ENCODE measurements around the gene NFIX.

Gene NFIX

DNA sequence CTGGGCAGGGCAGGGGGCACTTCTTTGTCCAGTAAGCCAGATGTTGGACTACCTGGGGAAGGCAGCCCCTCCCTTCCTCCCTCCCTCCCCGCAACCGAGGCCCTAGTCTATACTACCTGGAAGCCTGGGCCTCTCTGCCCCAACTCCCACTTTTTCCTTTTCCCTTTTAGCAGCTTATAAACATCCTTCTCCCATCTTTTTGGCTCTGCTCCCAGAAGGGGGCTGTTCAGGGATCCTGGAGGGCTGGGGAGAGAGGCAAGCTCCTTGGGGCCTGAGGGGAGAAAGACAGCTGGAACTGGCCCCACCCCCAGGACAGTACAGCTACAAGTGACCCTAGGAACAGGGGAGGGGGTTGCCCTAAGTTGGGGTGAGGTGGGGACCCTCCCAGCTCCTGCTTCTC is 62.5 kb downstream of the NFIX start:
- no peak for DNase-seq (ENCODE audit: low read depth)

DNA sequence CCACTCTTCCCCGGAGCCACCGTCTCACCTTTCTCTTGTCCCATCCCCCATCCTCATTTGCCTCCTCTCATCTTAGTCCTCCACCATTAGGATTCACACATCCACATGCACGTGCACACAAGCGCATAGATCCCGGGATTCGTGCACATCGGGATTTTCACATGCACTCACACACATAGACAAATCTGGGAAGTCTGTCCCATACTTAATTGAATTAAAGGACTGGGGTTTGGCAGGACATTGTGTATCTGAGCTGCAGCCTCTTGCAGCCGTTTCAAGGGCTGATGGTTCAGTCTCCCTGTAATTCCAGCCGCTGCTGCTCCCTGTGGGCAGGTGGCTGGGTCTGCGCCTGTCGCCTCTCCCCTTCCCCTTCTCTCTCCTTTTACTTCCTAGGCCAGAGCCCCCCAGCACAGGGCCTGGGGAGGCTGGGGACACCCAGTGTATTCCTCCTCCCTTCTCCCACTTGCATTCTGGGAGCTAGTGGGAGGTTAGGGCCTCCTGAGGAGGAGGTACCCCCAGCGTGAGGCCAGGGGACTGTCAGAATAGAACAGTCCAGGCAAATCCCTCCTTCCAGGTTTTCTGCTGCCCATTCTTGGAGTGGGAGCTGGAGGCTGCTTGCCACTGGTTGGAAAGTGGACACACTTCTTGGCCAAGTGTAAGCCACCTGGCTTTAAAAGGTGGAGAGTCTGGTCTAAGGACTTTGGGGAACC is 63.8 kb downstream of the NFIX start:
- DNase-seq (ENCODE audit: low read depth): no peak

DNA sequence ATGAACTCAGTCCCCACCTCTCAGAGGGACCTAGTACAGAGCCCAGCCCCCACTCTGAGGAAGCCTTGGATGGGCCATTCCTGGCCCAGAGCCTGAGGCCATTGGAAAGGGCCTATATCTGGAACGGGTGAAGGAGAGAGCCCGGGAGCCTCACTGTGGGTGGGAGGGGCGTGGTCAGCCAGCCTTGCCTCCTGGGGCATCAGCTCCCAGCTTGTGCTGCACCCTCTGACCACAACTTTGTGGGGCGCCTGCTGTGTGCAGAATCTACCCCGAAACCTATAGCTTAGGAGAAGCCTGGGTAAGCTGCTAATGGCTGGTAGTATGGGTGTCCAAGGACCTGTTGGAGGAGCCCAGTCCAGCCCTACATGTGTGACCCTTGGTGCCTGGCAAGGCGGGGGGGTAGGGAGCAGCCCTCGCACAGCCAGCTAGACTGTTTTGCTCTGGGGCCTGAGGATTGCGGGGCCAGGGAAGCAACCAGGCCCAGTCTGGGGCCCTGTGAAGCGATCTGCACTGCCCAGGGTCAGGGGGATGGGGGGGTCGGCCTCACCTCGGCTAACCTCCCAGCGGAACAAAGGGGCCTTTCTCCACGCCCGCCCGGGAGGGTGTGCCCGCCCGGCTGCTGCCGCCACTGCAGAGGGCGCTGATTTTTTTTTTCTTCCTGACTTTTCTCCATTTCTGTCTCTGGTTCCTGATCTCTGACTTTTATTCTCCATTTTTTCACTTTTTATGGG is 65.1 kb downstream of the NFIX start:
- no peak for DNase-seq (ENCODE audit: low read depth)

DNA sequence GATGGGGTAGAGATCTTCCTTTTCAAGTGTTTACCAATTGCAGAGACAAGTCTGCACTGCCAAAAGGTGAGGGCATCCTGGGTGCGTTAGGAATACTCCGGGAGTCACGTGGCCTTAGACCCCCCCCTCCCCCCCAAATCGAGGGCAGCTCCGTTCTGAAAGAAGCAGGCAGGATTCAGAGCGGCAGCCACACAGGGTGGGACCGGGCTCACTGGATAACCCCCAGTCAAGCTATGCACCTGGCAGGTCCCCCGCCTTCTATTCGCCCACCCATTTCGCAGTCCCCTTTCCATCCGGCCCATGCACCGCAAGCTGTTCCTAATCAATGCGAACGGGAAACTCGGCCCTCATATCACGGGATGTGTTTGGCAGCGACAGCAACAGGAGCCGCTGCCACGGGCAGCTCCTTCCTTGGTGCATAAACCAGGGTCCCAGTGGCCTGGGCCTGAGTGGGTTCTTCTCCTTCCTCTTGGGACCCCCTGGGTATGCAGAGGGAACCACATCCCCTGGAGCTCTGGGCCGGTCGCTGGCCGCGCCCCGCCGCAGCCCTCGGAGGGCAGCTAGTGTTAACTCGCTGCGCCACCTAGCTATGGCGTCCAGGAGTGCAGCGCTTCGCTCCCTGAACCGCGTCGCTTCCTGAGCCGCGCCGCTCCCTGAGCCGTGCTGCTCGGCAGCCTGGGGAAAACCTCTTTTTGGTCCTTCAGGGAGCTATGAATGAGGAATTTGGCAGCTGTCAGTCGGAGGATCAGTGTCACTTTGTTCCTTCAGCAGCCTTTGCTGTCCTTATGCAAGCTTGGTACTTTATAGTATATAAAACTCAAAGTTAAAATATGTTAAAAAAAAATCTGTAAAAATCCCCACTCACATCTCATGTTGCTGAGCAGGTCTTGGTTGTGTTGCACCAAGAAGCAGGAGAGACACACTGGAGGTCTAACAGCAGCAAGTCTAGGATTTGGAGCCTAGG is 66.0 kb downstream of the NFIX start:
- peak; percentile 64 for DNase-seq (ENCODE audit: low read depth)

DNA sequence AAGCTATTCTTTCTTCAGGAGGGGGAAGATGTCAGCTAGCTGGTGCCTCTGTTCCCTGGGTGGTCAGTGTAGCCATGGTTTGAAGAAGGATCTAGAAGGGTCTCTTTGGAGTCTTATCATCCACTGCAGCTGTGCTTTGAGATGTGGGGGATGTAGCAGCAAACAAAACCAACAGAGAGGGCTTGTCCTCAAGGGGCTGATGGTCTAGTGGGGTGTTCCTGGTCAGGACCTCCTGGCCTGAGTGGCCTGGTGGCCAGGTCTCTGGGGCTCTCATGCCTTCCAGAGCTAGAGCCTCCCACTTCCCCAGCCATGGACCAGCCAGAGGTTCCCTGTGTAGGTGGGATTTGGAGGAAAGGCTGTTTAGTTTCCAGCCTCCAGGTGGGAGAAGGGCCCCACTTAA is 67.0 kb downstream of the NFIX start:
- DNase-seq (ENCODE audit: low read depth): no peak

DNA sequence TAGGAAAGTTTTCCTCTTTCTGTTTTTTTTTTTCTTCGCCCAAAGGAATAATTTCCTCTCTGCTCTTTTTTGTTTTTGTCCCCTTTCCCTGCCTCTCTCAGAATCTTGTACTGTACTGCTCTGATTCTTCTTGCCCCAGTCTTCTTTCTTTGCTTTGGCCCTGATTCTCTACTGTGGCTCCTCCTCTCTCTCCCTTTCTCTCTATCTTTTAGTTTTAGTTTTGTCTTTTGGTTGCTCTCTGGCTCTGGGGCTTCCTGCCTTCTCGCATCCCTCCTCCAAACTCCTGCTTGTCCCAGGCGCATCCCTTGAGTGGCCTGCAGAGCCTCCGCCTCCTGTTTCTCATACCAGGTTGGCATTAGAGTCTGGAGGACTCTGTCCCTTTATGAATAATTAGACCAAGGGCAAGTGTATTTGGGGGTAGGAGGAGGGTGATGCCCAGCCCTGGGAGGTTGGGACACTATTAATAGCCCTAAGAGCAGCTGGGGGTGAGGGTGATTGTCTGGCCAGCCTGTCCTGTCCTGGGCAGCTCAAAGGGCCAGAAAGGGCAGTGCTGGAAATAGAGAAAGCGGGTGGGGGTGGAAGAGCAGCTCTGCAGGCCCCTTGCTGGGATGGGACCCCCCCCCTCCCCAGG is 68.3 kb downstream of the NFIX start:
- DNase-seq (ENCODE audit: low read depth): no peak

DNA sequence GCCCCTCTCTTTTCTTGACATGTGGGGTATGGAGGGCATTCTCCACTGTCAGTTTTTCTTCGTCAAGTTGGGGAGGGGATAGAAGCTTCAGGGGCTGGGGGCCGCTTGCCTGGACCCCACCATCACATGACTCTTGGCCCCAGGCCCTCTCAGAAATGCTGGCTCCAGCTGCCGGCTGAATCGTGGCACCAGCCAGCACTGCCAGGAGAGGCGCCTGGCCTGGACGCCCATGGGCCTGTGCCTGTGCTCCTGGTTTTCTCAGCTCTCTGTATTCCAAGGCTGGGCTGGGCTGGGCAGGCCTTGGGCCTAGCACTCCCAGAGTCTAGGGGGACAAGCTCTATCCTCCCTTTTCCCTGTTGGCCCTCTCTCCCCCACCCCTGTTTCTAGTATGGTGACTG is 68.8 kb downstream of the NFIX start:
- no peak for DNase-seq (ENCODE audit: low read depth)

DNA sequence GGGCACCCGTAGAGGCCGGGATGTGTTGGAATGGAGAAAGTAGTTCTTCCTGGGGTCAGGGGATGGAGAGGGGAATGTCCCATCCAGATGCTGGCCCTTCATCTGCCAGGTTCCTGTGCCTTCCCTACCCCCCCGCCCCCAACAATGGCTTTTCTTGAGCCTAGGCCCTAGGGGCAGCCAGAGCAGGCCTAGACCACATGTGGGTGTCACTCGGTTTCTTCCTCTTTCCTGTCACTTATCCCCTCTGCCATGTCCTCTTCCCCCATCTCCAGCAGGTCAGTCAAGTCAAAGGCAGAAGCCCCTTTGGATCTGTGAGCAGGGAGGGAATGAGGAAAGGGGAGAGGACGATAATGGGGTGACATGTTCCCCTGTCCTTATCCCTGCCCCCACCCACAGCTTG is 71.0 kb downstream of the NFIX start:
- no peak for DNase-seq (ENCODE audit: low read depth)

DNA sequence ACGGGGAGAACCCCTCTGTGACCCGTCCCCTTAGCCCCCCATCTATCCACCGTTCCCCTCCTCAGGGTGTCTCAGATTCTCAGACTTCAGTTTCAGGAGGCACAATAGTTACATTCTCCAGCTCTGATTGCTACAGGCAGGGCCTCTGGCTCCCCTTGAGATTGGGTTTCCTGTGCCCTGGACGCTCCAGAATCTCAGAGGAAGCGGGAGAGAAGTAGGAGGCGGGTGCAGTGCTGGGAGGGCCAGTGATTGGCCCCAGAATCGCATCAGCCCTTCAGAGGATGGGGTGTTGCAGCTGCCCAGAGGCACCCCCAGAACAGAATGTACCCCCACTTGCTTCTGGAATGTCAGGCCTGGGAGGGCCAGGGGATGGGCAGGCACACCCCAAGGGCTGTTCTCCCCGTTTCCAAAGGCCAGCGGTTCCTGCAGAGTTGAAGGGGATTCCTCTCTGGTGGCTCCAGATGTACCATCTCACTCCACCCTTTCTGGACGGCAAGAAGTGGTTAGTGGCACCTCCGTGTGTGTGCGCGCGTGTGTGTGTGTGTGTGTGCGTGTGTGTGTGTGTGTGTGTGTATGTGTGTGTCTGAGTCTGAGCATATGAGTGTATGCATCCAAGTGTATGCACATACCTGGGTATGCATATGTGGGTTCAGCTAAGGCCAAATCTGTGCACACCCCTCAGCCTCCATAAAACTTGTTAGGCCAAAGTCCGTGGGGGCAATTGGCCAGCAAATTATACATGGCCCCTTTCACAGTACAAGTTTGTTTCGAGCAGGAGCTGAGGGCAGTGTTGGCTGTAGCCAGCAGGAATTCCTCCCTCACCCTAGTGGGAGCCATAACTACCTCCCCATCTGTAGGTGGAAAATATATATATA is 71.9 kb downstream of the NFIX start:
- DNase-seq (ENCODE audit: low read depth): no peak

DNA sequence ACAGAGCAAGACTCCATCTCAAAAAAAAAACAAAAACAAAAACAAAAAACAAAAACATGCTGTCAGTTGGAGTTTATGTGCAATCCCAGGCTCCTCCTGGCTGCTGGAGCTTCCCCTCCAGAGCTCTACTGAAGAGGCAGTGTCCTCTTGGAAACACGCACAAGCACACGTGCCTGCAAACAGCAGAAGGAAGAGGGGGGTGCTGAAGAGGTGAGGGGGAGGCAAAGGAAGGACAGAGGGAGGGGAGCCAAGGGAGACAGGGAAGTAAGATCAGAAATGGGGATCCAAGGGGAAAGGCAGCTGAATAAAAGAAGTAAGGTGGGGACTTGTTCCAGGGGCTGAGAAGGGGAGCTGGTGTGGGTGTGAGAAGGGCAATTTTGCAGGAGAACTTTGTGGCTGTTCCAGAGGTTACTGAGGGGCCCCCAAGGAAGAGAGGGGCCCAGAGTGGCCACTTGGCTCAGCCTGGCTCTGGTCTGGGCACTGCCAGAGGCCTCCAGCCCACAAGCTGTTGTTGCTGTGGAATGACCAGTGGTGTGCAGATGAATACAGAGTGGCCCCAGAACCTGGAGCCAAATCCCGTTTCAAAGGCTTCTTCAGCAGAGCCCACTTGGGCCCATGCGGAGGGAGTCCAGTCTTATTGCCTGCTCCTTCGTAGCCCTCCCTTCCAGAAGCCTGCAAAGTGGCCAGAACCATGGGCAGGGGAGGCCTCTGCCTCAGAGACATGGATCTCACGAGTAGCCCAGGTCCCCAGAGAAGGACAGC is 73.0 kb downstream of the NFIX start:
- no peak for DNase-seq (ENCODE audit: low read depth)

DNA sequence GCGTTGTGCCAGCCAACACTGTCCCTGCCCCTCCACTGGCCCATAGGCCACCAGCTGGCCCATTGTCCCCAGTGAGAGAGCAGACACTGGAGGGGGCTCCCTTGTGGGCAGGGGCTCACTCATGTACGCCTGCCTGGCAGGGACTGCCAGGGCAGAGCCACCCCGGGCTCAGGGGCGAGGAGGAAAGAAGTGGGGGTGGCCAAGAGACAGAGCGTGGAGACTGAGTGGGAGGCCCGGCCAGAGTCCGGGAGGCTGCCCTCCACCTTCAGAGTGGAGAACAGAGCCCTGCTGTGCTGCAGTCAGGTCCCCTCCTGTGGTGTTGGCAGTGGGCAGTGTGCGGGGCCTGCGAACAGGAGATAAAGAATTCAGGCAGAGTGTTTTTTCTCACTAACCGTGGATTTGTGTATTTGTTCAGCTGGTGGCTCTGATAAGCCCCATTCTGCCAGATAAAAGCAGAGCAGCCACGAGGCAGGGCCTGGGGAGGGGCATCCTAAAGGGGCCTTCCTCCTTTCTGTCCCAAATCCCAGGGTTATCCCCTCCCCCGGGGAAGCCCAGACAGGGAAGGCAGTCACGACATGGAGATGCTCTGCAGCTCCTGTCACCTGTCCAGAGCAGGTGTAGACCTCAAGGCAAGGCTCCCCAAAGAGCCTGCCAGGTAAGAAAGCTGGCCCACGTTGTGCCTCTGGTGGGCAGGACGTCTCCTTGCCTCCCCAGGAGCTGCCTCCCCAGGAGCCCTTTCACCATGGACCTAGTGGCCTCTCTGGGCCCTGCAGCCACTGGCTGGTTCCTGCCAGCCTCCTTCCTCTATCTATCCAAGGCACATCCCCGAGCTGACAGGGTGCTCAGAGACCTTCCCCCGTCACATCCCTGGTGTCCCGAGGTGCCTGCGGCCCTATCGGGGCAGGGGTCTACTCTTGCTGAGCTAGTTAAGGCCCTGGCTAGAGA is 74.4 kb downstream of the NFIX start:
- DNase-seq (ENCODE audit: low read depth): no peak

DNA sequence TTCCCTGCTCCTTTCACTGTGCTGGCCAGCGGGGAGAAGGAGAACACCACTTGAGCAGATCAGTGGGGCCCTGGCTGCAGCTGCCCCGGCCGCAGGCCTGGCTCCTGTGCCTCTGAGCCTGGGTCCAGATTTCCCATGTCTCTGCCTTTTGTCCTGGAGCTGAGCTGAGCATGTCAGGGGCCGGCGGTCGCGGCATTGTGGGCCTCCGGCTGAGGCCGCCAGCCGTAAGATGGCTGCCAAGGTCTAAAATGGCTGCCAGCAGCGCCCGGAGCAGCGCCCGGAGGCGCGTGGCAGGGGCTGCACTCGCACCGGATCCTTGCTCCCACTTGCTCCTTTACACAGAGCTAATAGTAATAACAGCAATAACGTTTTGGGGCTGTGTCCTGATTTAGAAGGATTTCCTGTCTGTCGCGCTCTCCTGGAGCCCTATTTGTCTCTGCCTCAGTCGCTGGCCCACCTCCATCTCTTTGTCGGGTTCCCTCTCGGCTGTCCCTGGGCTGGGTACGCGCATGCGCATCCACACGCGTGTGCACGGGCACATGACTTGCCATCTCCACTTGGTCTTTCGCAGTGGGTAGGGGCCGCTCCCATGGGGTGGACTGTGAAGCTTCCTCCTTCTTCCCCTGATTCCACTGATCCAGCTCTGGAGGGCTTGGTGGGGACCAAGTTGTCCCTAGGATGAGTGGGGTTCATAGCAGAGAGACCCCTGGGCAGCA is 75.3 kb downstream of the NFIX start:
- no peak for DNase-seq (ENCODE audit: low read depth)

DNA sequence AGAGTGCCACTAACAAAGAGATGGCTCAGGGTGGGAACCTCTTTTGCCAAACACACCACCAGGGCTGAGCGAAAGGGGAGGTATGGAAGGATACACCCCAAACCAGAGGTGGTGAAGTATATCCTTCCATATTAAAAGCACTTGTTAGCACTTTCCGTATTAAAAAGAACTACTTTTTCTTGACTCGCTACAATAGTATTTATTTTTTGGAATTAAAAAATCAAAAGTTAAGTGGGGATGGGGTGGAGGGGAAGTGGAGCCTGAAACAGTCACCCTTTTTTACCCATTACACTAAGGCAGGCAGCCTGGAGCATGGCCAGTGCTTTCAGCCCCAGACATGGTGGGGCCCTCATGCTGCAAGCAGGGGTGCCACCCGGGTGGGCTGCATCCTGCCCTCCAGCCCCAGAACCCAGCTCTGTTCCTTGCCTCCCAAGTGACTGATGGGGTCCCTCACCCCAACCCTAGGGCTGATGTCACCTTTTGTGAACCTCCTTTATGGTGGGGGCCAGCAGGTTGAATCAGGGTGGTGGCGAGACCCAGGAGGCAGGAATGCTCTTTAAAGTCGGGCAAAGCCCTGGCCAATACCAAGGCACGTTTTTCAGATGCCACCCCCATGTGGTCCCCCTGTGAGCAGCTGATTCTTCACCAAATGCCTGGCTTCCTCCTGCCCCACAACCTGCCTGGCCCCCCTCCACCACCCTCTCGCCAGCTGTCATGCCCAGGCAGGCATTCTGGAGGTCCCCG is 76.3 kb downstream of the NFIX start:
- DNase-seq (ENCODE audit: low read depth): no peak

DNA sequence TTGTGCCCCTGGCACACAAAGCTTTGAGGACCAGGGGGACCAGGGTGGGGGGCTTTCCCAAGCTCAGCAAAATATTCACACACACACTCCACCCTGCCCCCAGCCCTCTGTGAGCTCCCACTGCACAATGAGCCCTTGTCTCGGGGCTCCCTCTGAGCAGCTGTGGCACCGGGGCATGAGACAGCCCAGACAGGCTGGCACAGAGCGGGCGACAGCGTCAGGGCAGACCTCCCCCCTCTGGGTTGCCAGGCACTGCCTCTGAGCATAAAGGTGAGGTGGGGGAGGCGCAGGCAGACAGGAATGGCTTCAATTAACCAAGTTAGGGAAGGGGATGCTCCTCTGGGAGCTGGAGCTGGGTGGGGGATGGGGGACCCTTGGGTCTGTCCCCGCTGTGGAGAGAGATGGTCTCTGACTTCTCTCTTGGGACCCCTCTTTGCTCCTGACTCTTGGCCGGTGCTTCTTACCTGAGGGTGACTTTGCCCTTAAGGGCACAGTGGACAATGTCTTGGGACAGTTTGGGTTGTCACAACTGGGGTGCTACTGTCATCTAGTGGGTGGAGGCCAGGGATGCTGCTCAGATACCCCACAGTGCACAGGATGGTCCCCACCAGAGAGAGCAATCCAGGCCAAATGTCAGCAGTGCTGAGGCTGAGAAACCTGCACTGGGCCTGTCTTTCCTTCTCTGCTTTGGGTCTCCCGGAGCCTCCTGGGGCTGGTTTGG is 77.1 kb downstream of the NFIX start:
- no peak for DNase-seq (ENCODE audit: low read depth)

DNA sequence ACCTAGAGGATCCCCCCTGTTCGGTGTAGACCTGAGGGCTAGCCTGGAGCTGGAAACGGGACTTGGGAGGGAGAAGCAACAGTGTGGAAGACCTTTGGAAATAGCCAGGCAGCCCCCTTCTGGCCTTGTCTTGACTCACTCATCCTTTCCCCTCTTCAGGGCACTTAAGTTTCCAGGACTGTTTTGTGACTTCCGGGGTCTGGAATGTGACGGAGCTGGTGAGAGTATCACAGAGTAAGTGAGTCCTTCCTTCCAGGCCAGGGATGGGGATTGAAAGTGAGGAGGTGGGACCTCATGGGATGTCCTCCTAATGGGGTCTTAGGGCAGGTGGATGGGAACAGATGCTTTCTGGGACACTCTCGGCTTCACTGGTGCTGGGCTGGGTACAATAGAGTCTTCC is 78.0 kb downstream of the NFIX start:
- DNase-seq (ENCODE audit: low read depth): no peak

DNA sequence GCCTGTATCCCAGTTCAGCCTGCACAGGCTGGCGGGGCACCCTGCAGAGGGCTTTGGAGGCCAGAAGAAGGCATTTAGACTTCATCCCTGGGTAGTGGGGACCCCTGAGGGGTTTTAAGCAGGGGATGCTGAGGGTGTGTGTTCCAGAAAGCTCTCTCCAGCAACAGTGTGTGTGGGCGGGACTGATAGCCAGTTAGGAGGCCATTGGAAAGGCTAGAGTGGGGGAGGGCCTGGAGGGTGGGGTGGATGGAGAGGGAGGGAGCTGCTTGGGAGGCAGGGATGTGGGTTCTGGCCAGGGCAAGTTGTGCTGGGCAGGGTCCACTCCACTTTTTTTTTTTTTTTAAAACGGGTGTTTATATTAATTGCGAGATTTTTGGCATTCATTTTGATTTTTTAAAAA is 79.1 kb downstream of the NFIX start:
- no peak for DNase-seq (ENCODE audit: low read depth)

DNA sequence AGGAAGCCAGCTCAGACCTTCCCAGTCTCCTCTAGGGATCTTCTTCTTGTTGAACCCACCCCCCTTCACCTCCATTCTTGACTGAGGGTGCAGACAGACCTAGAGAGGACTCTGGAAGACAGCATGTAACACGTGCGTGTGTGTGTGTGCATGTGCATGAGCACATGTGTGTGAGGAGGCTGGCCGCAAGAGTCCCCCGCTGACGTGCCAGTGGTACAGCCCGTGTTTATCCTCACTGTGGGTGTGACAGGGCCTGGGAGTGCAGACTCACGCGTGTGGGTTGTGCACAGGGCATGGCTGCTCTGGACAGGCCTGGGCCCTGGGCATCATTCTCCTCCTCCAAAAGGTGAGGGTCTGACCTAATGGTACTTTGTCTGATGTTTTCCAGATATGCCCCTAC is 81.0 kb downstream of the NFIX start:
- DNase-seq (ENCODE audit: low read depth): no peak

All from activated T-helper 9 cell treated with anti-CD3 and anti-CD28 coated beads, Interleukin-2, amount 50 U/mL, for 16 hours (primary cell).